GM21526 (cell line): ENCODE results near the gene TOMM70.

Source experiments
- ATAC-seq: cut with Tn5 transposase; IDR thresholded peaks from one replicate; pipeline ENCODE4 v1.9.1; 2021; ENCODE audit warnings: moderate library complexity; ENCODE audit not compliant: unreplicated experiment, low FRiP score

Gene TOMM70

GRCh38 chr3:100412912-100413590, 12.2 kb upstream of the TOMM70 start:
- ATAC-seq, result no peak

DNA sequence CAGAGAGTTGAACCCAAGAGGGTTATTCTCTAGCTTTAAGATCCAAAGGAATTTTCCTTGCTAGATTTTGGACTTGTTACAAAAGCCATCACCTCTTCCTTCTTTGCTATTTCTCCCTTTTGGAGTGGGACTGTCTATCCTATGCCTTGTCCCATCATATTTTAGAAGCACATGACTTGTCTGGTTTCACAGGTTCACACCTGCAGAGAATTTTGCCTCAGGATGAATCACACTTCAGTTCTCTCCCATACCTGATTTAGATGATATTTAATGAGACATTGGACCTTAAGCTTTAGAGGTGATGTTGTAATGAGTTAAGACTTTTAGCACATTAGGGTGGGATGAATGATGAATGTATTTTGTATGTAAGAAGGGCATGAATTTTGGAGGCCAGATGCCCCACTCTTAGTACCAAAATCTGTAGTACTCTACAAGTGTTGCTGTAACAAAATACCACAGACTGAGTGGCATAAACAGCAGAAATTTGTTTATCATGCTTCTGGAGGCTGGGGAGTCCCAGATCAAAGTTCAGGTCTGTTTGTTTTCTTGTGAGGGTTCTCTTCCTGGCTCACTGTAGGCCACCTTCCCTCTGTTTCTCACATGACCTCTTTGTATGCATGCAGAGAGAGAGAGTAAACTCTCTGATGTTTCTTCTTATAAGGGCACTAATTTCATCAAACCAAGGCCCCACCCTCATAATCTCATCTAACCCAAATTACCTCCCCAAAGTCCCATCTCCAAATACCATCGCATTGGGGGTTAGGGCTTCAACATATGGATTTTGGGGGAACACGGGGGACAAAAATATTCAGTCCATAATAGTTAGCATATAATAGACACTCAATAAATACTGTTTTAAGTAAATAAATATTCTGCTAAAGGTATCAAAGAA, 10.4 kb upstream of the TOMM70 start:
- ATAC-seq, result no peak

- ATAC-seq, result no peak
Measured at GRCh38 chr3:100407977-100408532, 7.2 kb upstream of the TOMM70 start.

DNA sequence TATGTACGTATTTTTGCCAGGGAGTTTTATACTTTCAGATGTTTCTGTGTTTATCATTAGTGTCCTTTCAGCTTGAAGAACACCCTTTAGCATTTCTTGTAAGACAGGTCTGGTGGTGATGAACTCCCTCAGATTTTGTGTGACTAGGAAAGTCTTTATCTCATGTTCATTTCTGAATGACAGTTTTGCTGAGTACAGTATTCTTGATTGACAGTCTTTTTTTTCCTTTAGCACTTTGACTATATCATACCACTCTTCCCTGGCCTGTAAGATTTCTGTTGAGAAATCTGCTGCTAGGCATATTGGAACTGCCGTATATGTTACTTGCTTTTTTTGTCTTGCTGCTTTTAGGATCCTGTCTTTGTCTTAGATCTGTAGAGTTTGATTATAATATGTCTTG, 6.3 kb upstream of the TOMM70 start:
- ATAC-seq, result no peak

GRCh38 chr3:100404250-100404548, 3.3 kb upstream of the TOMM70 start:
- ATAC-seq, result no peak

DNA sequence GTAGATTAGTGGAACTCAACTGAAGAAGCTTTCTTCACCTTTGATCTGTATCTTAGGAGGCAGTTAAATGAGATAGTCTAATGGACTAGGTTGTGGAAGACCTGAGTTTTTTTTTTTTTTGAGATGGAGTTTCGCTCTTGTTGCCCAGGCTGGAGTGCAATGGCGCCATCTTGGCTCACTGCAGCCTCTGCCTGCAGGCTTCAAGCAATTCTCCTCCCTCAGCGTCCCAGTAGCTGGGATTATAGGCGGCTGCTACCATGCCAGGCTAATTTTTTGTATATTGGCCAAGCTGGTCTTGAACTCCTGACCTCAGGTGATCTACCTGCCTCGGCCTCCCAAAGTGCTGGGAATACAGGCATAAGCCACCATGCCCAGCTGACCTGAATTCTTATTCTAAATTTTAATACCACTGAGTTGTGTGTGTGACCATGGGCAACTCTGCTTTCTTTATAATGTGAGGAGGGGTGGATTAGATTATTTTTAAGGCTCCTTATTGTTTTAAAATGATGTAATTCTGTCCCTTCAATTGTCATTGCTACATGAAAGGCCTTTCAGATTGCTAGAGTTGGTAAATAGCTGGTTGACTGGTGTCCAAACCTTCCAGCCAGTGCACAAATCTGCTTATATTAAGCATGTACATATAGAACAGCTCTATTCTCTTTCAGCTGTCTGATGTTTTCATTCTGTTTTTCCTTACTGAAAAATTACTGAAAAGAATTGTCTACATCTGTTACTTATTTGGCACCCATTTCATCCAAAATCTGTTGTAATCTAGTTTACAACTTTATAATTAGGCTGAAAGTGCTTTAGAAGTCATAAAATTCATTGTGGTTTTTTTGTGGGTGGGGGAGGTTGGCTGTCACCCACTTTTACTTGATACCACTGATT, 2.7 kb upstream of the TOMM70 start:
- no peak for ATAC-seq

GRCh38 chr3:100402891-100403290, 2.0 kb upstream of the TOMM70 start:
- ATAC-seq, result no peak

DNA sequence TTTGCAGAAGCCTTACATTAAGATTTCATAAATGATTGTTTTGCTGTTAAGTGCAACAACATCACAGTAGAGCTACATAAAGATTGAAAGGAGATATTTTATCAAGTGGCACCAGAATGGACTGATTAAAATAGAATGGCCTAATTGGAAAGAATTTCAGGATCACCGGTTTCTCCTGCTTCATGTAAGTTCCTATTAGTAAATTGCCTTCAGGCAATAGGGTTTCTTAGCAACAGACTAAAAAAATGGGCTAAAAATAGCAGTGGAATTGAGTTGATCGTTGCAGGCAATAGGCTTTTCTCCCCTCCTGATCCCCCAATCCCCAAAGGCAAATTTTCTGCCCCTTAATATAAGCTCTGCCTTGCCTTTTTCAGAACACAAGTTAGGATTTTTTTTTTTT, 1.4 kb upstream of the TOMM70 start:
- no peak for ATAC-seq

DNA sequence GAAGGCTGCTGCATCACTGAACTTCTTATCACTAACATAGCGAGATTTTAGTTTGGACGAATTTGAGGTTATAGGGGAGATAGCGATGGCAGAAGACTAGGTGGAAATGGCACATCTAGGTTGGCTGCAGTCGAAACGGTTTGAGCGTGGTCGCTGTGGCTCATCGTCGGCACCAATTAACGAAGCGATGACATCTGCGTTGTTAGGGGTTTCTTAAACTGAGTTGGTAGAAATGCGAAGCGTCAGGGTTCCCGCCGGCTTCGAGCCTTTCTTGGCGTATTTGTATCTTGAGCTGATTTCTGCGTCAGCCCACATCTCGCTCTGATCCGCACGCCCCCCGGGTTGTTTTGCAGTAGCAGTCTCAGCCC, 769 bp upstream of the TOMM70 start:
- peak; percentile 12 for ATAC-seq

- ATAC-seq, result peak; percentile 4
Measured at GRCh38 chr3:100400419-100400779, 490 bp downstream of the TOMM70 start.

DNA sequence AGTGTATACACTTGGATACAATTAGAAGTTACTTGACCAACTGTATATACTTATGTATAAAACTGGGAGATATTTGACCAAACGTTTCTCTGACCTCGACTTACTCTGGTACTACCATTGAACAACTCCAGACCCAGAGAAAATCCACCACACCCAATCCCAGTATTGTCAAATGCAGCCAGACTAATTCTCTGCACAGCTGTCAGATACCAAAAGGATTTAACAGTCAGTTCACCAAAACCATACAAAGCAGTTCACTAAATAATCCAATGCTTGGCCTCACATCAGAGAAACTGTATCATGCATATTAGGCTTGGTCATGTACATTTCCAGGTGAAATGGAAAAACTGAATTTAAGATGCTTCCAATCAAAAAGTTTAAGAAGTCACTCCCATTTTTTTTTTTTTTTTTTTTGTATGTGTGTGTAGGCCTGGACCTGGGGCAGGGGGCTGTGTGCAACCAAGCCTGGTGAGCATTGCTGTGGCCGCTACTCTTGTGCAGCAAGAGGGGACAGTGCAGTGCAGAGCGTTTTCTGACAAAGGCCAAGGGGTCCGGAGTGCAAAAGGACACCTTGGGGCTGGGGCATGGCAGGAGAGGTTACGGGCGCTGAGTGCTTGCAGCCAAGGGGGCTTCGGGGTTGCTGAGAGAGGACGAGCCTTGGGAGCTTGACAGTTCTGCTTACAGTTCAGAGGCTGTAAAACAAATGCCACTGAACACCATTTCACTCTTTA, 1.4 kb downstream of the TOMM70 start:
- ATAC-seq, result no peak

GRCh38 chr3:100396967-100397366, 3.9 kb downstream of the TOMM70 start:
- ATAC-seq, result no peak

- ATAC-seq, result no peak
Measured at GRCh38 chr3:100395679-100396431, 5.0 kb downstream of the TOMM70 start.

DNA sequence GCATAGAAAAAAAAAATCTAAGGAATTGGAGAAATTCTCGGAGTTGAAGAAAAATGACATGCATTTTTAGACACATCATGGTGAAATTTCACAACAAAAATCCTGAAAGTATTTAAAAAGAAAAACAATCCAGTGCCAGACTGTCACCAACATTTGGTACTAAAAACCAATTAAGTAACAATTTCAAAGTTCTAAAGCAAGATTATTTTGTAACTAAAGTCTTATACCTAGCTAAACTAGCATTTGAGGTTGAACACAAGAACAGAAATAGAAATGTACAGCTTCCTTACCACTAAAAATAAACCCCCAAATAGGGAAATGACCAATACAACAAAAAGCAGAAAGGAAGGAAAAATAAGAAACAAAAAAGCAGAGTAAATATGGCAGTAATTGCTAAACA, 11.9 kb downstream of the TOMM70 start:
- no peak for ATAC-seq

DNA sequence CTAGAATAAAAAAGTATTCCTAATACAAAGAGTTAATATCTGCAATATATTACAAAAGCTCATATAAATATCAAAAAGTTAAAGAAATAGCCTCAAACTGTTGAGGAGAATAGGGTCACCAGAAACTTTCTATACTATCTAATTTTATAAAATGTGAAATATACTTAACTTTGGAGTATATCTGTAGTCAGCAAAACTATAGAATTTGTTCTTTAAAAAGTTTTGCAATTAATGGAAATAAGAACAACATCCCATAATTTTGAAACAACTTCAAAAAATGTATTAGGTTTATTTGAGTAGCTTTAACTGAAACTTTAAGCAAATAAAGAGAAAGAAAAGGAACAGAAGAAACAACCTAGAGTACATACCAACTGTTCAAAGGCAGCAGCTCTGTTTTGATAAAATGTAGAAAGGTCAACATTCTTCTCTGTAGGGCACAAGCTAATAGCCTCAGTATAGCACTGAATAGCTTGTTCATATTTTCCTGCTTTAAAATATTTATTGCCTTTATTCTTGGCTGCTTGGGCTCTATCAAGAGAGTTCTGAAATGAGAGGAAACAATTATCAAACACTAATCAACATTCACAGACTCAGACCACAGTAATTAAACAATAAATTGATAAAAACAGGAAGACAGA, 14.3 kb downstream of the TOMM70 start:
- no peak for ATAC-seq

GRCh38 chr3:100384733-100385525, 16.0 kb downstream of the TOMM70 start:
- ATAC-seq, result no peak

DNA sequence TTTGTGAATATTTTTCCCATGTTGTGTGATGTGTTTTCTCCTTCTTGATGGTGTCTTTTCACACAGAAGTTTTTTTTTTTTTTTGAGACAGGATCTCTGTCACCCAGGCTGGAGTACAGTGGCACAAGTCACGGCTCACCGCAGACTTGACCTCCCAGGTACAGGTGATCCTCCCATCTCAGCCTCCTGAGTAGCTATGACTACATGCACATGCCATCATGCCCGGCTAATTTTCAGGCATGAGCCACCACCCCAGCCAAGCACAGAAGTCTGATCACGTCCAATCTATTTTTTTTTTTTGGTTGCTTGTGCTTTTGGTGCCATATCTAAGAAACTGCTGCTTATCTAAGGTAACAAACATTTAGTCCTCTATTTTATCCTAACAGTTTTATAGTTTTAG, 24.6 kb downstream of the TOMM70 start:
- no peak for ATAC-seq

- no peak for ATAC-seq
Measured at GRCh38 chr3:100374521-100374920, 26.4 kb downstream of the TOMM70 start.
